ENCODE results near the gene SIK3. TPM values are rescaled to one million over a fixed set of nuclear protein-coding genes. Genes with fewer than 3 reads are reported as not detected.

The SIK3 gene
- total and polyA plus RNA-seq, 2 donors (not counting 3 experiments of a cell fraction or from before 2014, with no cell fraction given): 10.3 to 21.3 TPM

DNA sequence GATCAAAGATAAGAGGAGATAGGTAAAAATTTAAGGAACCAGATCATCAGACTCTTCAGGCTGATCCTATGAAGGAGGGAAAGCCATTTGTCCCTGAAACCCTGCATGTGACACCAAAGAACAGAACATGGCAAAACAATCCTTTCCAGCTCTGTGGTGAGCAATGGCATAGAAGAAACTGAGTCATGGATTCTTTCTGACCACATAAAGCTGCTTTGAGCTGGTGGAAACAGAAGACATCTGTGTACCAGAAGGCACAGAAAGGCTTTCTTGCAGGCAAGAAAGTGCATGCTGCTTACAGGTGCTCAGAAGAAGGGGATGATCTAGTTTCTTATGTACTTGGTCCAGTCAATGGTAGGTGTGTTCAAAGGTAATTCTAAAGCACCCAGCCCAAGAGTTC is 215.8 kb downstream of the SIK3 start:
- Histone ChIP-seq H3K9me3 (replicated peaks; ENCODE audit: control insufficient read depth, insufficient read depth, low read length) (no peaks in the 10 kb centered on the region), H3K79me2 (ENCODE audit: control insufficient read depth, insufficient read depth, low read length) (no peaks in the 10 kb centered on the region), H2AFZ (ENCODE audit: low read depth, low read length) (no peak overlapping the region), H3K9ac (replicated peaks; ENCODE audit: extremely low read depth, insufficient read depth, low read length) (no peak overlapping the region), H3K9me1 (replicated peaks; ENCODE audit: control insufficient read depth, extremely low read depth, insufficient read depth, low read length) (no peaks in the 10 kb centered on the region), H3K4me1 (ENCODE audit: control insufficient read depth, extremely low read depth, insufficient read depth, low read length) (no peaks in the 10 kb centered on the region), H3K4me2 (ENCODE audit: insufficient read depth, low read length) (no peak overlapping the region), H3K36me3 (ENCODE audit: control insufficient read depth in 2 of 2, extremely low read depth in 1 of 2, insufficient read depth in 2 of 2, low read length in 2 of 2) (no peaks in the 10 kb centered on the region), H3K27me3 (ENCODE audit: control insufficient read depth in 2 of 2, insufficient read depth in 2 of 2, low read length in 2 of 2) (no peaks in the 10 kb centered on the region), H3K27ac (ENCODE audit: insufficient read depth, low read depth, low read length) (no peak overlapping the region), H3K4me3 (replicated peaks in 1 of 3; ENCODE audit: insufficient read depth in 1 of 3, low read depth in 1 of 3, low read length in 3 of 3) (no peak overlapping the region), H4K20me1 (replicated peaks; ENCODE audit: control insufficient read depth, extremely low read depth, insufficient read depth, low read length) (no peaks in the 10 kb centered on the region)
- DNase-seq (ENCODE audit: low read depth, low spot score) (no peak), FAIRE-seq (no peak)
- no TSS peak for BruUV-seq (replicated peaks)
- ChIA-PET CTCF (interaction anchor here (1.1 to 4.1 kb wide), 2 partner anchors 91 to 223 kb away, joined by 3 to 137 read pairs; partner anchors contain the start of gene APOA5), POLR2A (no interaction called here)
- TF ChIP-seq POLR2AphosphoS5 (IDR thresholded peaks at IDR 0.05; ENCODE audit: insufficient read depth, low read depth, low read length) (no peak), FOS (IDR thresholded peaks at IDR 0.05; ENCODE audit: borderline replicate concordance, insufficient read depth, low read length) (no peak), MYC (IDR thresholded peaks at IDR 0.05; ENCODE audit: low read depth, low read length) (no peak), JUN (IDR thresholded peaks at IDR 0.05; ENCODE audit: borderline replicate concordance, insufficient read depth, insufficient read length, low read depth) (no peak), GATA2 (IDR thresholded peaks at IDR 0.05; ENCODE audit: insufficient read depth, insufficient read length, low read depth, low read length) (no peak), EZH2 (IDR thresholded peaks at IDR 0.05; ENCODE audit: borderline replicate concordance, low read depth, low read length, severe bottlenecking) (no peak), POLR2A (IDR thresholded peaks at IDR 0.05; ENCODE audit: low read depth, low read length) (no peak)
- TF ChIP-seq, protein P1, sequence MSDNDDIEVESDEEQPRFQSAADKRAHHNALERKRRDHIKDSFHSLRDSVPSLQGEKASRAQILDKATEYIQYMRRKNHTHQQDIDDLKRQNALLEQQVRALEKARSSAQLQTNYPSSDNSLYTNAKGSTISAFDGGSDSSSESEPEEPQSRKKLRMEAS (IDR thresholded peaks at IDR 0.05; ENCODE audit: insufficient read depth, insufficient read length): no peak
- TF ChIP-seq, protein P2, sequence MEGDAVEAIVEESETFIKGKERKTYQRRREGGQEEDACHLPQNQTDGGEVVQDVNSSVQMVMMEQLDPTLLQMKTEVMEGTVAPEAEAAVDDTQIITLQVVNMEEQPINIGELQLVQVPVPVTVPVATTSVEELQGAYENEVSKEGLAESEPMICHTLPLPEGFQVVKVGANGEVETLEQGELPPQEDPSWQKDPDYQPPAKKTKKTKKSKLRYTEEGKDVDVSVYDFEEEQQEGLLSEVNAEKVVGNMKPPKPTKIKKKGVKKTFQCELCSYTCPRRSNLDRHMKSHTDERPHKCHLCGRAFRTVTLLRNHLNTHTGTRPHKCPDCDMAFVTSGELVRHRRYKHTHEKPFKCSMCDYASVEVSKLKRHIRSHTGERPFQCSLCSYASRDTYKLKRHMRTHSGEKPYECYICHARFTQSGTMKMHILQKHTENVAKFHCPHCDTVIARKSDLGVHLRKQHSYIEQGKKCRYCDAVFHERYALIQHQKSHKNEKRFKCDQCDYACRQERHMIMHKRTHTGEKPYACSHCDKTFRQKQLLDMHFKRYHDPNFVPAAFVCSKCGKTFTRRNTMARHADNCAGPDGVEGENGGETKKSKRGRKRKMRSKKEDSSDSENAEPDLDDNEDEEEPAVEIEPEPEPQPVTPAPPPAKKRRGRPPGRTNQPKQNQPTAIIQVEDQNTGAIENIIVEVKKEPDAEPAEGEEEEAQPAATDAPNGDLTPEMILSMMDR (IDR thresholded peaks at IDR 0.05; ENCODE audit: extremely low read depth in 1 of 2, insufficient read depth in 1 of 2, low read depth in 1 of 2, low read length in 2 of 2): no peak
- dilution Hi-C loops (cut with MboI; ENCODE audit: extremely low pct_ligation_motif_present, low sequenced_read_pairs): no loop called here
- intact Hi-C loops (cut with micrococcal nuclease): no loop called here

Data from endothelial cell of umbilical vein (primary cell).